Measurements from ENCODE around the gene ESRRG.
"Not testable (repeated sequence)": the region's sequence is repeated elsewhere in the genome, so short reads cannot be mapped to it uniquely, and the experiment has no call there.

Gene ESRRG

GRCh38 chr1:216705676-216706075 is 17.6 kb downstream of the ESRRG start:
- Histone ChIP-seq H3K27ac (ENCODE audit: insufficient read depth in 1 of 2, low read depth in 1 of 2, low read length in 2 of 2, poor library complexity in 1 of 2, severe bottlenecking in 2 of 2) (no peak overlapping the region), H3K27me3 (replicated peaks in 2 of 5; ENCODE audit: control insufficient read depth in 4 of 5, insufficient read depth in 5 of 5, low read length in 4 of 5) (peaks cover 0 to under 1% (median 0%) of the 10 kb centered on the region in 5 experiments), H3K9me3 (ENCODE audit: control extremely low read depth in 1 of 5, control insufficient read depth in 4 of 5, insufficient read depth in 2 of 5, low read depth in 1 of 5, low read length in 4 of 5) (no peaks in the 10 kb centered on the region), H3K36me3 (ENCODE audit: control insufficient read depth in 4 of 4, insufficient read depth in 4 of 4, low read length in 3 of 4) (no peaks in the 10 kb centered on the region), H3K4me3 (ENCODE audit: control insufficient read depth in 1 of 7, extremely low read depth in 1 of 7, insufficient read depth in 4 of 7, low read depth in 2 of 7, low read length in 6 of 7) (no peak overlapping the region), H3K4me1 (ENCODE audit: control extremely low read depth in 1 of 4, control insufficient read depth in 4 of 4, insufficient read depth in 4 of 4, low read length in 3 of 4) (no peaks in the 10 kb centered on the region)
- CTCF ChIA-PET = no interaction called here
- WGBS (ENCODE audit: insufficient coverage) = 100% methylated on average over 1 of the region's 4 CpGs
- POLR2A ChIA-PET = no interaction called here
- no peak for DNase-seq

DNA sequence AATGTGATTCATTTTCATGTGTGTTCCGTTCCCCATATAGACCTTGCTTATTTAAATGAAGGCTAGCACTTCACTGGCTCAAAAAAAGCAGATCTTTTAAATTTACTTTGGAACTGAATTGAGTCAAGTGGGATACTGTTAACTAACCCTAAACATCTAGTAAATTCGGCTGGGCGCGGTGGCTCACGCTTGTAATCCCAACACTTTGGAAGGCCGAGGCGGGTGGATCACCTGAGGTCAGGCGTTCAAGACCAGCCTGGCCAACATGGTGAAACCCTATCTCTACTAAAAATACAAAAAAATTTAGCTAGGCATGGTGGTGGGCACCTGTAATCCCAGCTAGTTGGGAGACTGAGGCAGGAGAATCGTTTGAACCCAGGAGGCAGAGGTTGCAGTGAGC is 19.2 kb downstream of the ESRRG start:
- H3K9me3 ChIP-seq (ENCODE audit: control extremely low read depth in 1 of 5, control insufficient read depth in 4 of 5, insufficient read depth in 2 of 5, low read depth in 1 of 5, low read length in 4 of 5); H3K4me1 ChIP-seq (ENCODE audit: control extremely low read depth in 1 of 4, control insufficient read depth in 4 of 4, insufficient read depth in 4 of 4, low read length in 3 of 4); H3K27ac ChIP-seq (ENCODE audit: insufficient read depth in 1 of 2, low read depth in 1 of 2, low read length in 2 of 2, poor library complexity in 1 of 2, severe bottlenecking in 2 of 2); H3K36me3 ChIP-seq (ENCODE audit: control insufficient read depth in 4 of 4, insufficient read depth in 4 of 4, low read length in 3 of 4); H3K27me3 ChIP-seq (replicated peaks in 2 of 5; ENCODE audit: control insufficient read depth in 4 of 5, insufficient read depth in 5 of 5, low read length in 4 of 5); CTCF ChIA-PET; H3K4me3 ChIP-seq (ENCODE audit: control insufficient read depth in 1 of 7, extremely low read depth in 1 of 7, insufficient read depth in 4 of 7, low read depth in 2 of 7, low read length in 6 of 7); POLR2A ChIA-PET; DNase-seq: not testable (repeated sequence)
- 100% methylated on average over 1 of the region's 9 CpGs for WGBS (ENCODE audit: insufficient coverage)

- no CpG with 5 or more reads among the region's 3 CpGs for WGBS (ENCODE audit: insufficient coverage)
- Histone ChIP-seq H3K4me3 (ENCODE audit: control insufficient read depth in 1 of 7, extremely low read depth in 1 of 7, insufficient read depth in 4 of 7, low read depth in 2 of 7, low read length in 6 of 7) (no peak overlapping the region), H3K9me3 (ENCODE audit: control extremely low read depth in 1 of 5, control insufficient read depth in 4 of 5, insufficient read depth in 2 of 5, low read depth in 1 of 5, low read length in 4 of 5) (no peaks in the 10 kb centered on the region), H3K4me1 (ENCODE audit: control extremely low read depth in 1 of 4, control insufficient read depth in 4 of 4, insufficient read depth in 4 of 4, low read length in 3 of 4) (no peaks in the 10 kb centered on the region), H3K27me3 (replicated peaks in 2 of 5; ENCODE audit: control insufficient read depth in 4 of 5, insufficient read depth in 5 of 5, low read length in 4 of 5) (no peaks in the 10 kb centered on the region), H3K36me3 (ENCODE audit: control insufficient read depth in 4 of 4, insufficient read depth in 4 of 4, low read length in 3 of 4) (no peaks in the 10 kb centered on the region), H3K27ac (ENCODE audit: insufficient read depth in 1 of 2, low read depth in 1 of 2, low read length in 2 of 2, poor library complexity in 1 of 2, severe bottlenecking in 2 of 2) (no peak overlapping the region)
- ChIA-PET CTCF (no interaction called here), POLR2A (no interaction called here)
- no peak for DNase-seq
Observed at GRCh38 chr1:216702170-216702569, 21.1 kb downstream of the ESRRG start.

DNA sequence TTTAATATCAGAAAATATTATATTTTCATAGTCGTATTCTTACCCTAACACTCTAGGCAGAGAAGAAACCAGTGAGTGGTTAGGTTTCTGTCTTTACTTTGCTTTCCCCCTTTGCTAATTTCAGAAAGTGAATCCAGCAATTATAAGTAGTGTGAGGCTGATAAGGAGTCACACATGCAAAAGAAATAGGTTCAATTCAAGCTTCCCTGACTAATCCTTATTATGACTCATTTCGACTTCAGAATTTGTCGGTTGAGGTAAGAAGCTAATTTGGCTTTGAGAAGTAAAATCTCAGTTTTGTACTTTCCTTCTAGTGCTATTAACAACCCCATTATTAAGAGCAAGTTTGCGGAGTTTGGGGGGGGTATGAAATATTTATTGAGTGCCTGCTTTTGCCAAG is 22.4 kb downstream of the ESRRG start:
- ChIA-PET POLR2A (no interaction called here), CTCF (no interaction called here)
- Histone ChIP-seq H3K9me3 (ENCODE audit: control extremely low read depth in 1 of 5, control insufficient read depth in 4 of 5, insufficient read depth in 2 of 5, low read depth in 1 of 5, low read length in 4 of 5) (no peaks in the 10 kb centered on the region), H3K27ac (ENCODE audit: insufficient read depth in 1 of 2, low read depth in 1 of 2, low read length in 2 of 2, poor library complexity in 1 of 2, severe bottlenecking in 2 of 2) (no peak overlapping the region), H3K36me3 (ENCODE audit: control insufficient read depth in 4 of 4, insufficient read depth in 4 of 4, low read length in 3 of 4) (no peaks in the 10 kb centered on the region), H3K27me3 (replicated peaks in 2 of 5; ENCODE audit: control insufficient read depth in 4 of 5, insufficient read depth in 5 of 5, low read length in 4 of 5) (no peaks in the 10 kb centered on the region), H3K4me1 (ENCODE audit: control extremely low read depth in 1 of 4, control insufficient read depth in 4 of 4, insufficient read depth in 4 of 4, low read length in 3 of 4) (no peaks in the 10 kb centered on the region), H3K4me3 (ENCODE audit: control insufficient read depth in 1 of 7, extremely low read depth in 1 of 7, insufficient read depth in 4 of 7, low read depth in 2 of 7, low read length in 6 of 7) (no peak overlapping the region)
- WGBS (ENCODE audit: insufficient coverage) = no CpG with 5 or more reads among the region's 4 CpGs
- no peak for DNase-seq

DNA sequence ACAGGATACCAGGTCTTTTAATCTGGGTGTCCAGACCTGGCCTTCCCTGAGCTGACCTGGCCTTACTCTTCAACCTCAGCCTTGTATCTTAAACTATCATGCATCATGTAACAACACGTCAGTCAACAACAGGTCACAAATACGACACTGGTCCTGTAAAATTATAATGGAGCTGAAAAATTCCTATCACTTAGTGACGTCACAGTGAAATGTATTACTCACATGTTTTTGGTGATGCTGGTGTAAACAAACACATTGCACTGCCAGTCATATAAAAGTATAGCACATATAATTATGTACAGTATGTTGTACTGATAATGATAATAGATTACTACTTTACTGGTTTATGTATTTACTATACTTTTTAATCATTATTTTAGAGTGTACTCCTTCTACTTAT is 31.5 kb downstream of the ESRRG start:
- CTCF ChIA-PET = no interaction called here
- POLR2A ChIA-PET = no interaction called here
- DNase-seq = no peak
- WGBS (ENCODE audit: insufficient coverage) = no CpG with 5 or more reads among the region's 3 CpGs
- Histone ChIP-seq H3K4me3 (ENCODE audit: control insufficient read depth in 1 of 7, extremely low read depth in 1 of 7, insufficient read depth in 4 of 7, low read depth in 2 of 7, low read length in 6 of 7) (no peak overlapping the region), H3K36me3 (ENCODE audit: control insufficient read depth in 4 of 4, insufficient read depth in 4 of 4, low read length in 3 of 4) (no peaks in the 10 kb centered on the region), H3K27ac (ENCODE audit: insufficient read depth in 1 of 2, low read depth in 1 of 2, low read length in 2 of 2, poor library complexity in 1 of 2, severe bottlenecking in 2 of 2) (no peak overlapping the region), H3K9me3 (ENCODE audit: control extremely low read depth in 1 of 5, control insufficient read depth in 4 of 5, insufficient read depth in 2 of 5, low read depth in 1 of 5, low read length in 4 of 5) (no peaks in the 10 kb centered on the region), H3K4me1 (ENCODE audit: control extremely low read depth in 1 of 4, control insufficient read depth in 4 of 4, insufficient read depth in 4 of 4, low read length in 3 of 4) (no peaks in the 10 kb centered on the region), H3K27me3 (replicated peaks in 2 of 5; ENCODE audit: control insufficient read depth in 4 of 5, insufficient read depth in 5 of 5, low read length in 4 of 5) (no peaks in the 10 kb centered on the region)

GRCh38 chr1:216690603-216691002 is 32.6 kb downstream of the ESRRG start:
- no peak for DNase-seq
- POLR2A ChIA-PET = no interaction called here
- H3K27ac ChIP-seq (ENCODE audit: insufficient read depth in 1 of 2, low read depth in 1 of 2, low read length in 2 of 2, poor library complexity in 1 of 2, severe bottlenecking in 2 of 2) = no peak overlapping the region
- no peaks in the 10 kb centered on the region for H3K27me3 ChIP-seq (replicated peaks in 2 of 5; ENCODE audit: control insufficient read depth in 4 of 5, insufficient read depth in 5 of 5, low read length in 4 of 5)
- CTCF ChIA-PET = interaction anchor here (0.9 kb wide), 1 partner anchor 28 kb away, joined by 3 read pairs; no protein-coding TSS in a partner anchor
- no peak overlapping the region for H3K4me3 ChIP-seq (ENCODE audit: control insufficient read depth in 1 of 7, extremely low read depth in 1 of 7, insufficient read depth in 4 of 7, low read depth in 2 of 7, low read length in 6 of 7)
- no peaks in the 10 kb centered on the region for H3K9me3 ChIP-seq (ENCODE audit: control extremely low read depth in 1 of 5, control insufficient read depth in 4 of 5, insufficient read depth in 2 of 5, low read depth in 1 of 5, low read length in 4 of 5)
- no peaks in the 10 kb centered on the region for H3K4me1 ChIP-seq (ENCODE audit: control extremely low read depth in 1 of 4, control insufficient read depth in 4 of 4, insufficient read depth in 4 of 4, low read length in 3 of 4)
- H3K36me3 ChIP-seq (ENCODE audit: control insufficient read depth in 4 of 4, insufficient read depth in 4 of 4, low read length in 3 of 4) = no peaks in the 10 kb centered on the region
- 100% methylated on average over 1 of the region's 1 CpG for WGBS (ENCODE audit: insufficient coverage)

GRCh38 chr1:216688127-216688657 is 35.0 kb downstream of the ESRRG start:
- ChIA-PET CTCF (no interaction called here), POLR2A (no interaction called here)
- no peaks in the 10 kb centered on the region for H3K27me3 ChIP-seq (replicated peaks in 2 of 5; ENCODE audit: control insufficient read depth in 4 of 5, insufficient read depth in 5 of 5, low read length in 4 of 5)
- H3K27ac ChIP-seq (ENCODE audit: insufficient read depth in 1 of 2, low read depth in 1 of 2, low read length in 2 of 2, poor library complexity in 1 of 2, severe bottlenecking in 2 of 2) = no peak overlapping the region
- no peaks in the 10 kb centered on the region for H3K4me1 ChIP-seq (ENCODE audit: control extremely low read depth in 1 of 4, control insufficient read depth in 4 of 4, insufficient read depth in 4 of 4, low read length in 3 of 4)
- no peak for DNase-seq
- 95% methylated on average over 7 of the region's 8 CpGs for WGBS (ENCODE audit: insufficient coverage)
- no peaks in the 10 kb centered on the region for H3K36me3 ChIP-seq (ENCODE audit: control insufficient read depth in 4 of 4, insufficient read depth in 4 of 4, low read length in 3 of 4)
- H3K4me3 ChIP-seq (ENCODE audit: control insufficient read depth in 1 of 7, extremely low read depth in 1 of 7, insufficient read depth in 4 of 7, low read depth in 2 of 7, low read length in 6 of 7) = no peak overlapping the region
- H3K9me3 ChIP-seq (ENCODE audit: control extremely low read depth in 1 of 5, control insufficient read depth in 4 of 5, insufficient read depth in 2 of 5, low read depth in 1 of 5, low read length in 4 of 5) = no peaks in the 10 kb centered on the region
